ENCODE results near the gene ATP5PD. TPM values are rescaled to one million over a fixed set of nuclear protein-coding genes. Genes with fewer than 3 reads are reported as not detected.

The ATP5PD gene
- total and polyA plus RNA-seq, 2 of the 13 experiments (the other 11 are each of a cell fraction or from before 2014, with no cell fraction given): 158 to 428 TPM

- TF ChIP-seq ZNF44 (CRISPR knock-in tag; IDR thresholded peaks at IDR 0.05): 0 out of 2 replicates have a peak, but pooled peaks have one; percentile 59
- peak; percentile 4; the same call in 1 of the 2 replicates for TF ChIP-seq STAG1 (CRISPR knock-in tag; IDR thresholded peaks at IDR 0.05)
- no peak for TF ChIP-seq ZNF644 (CRISPR knock-in tag; IDR thresholded peaks at IDR 0.05; ENCODE audit: low read depth)
- no peak for TF ChIP-seq ZXDC (CRISPR knock-in tag; IDR thresholded peaks at IDR 0.05)
- no peak for TF ChIP-seq NFAT5 (CRISPR knock-in tag; IDR thresholded peaks at IDR 0.05)
- no peak for TF ChIP-seq ZNF460 (CRISPR knock-in tag; IDR thresholded peaks at IDR 0.05; ENCODE audit: borderline replicate concordance)
- peak; percentile 92 for TF ChIP-seq AKAP8 (CRISPR knock-in tag; IDR thresholded peaks at IDR 0.05)
- peak; percentile 27 for TF ChIP-seq RFXANK (CRISPR knock-in tag; IDR thresholded peaks at IDR 0.05)
- TF ChIP-seq MAX (IDR thresholded peaks at IDR 0.05): peak; percentile 97
- TF ChIP-seq ZBTB3 (CRISPR knock-in tag; IDR thresholded peaks at IDR 0.05; ENCODE audit: borderline replicate concordance, low read depth): peak; percentile 83; the same call in 1 of the 2 replicates
- peak; percentile 80; the same call in 1 of the 2 replicates for TF ChIP-seq ZNF543 (CRISPR knock-in tag; IDR thresholded peaks at IDR 0.05)
- no peak for TF ChIP-seq SMC3 (IDR thresholded peaks at IDR 0.05; ENCODE audit: low read length)
Observed at GRCh38 chr17:75033346-75034235, 13.2 kb downstream of the ATP5PD start (continued).
